Esophagus muscularis mucosa (tissue), 4 donors: ENCODE results near the gene DSG4. TPM values are rescaled to one million over a fixed set of nuclear protein-coding genes. Genes with fewer than 3 reads are reported as not detected.

Source experiments
- DNase-seq: peaks from one replicate; pipeline ENCODE4 v3.0.0-alpha.2; 2017; ENCODE audit errors: extremely low spot score
- H3K27ac ChIP-seq, 4 donors: fragments of 200-600 bp; sonication (generic); replicated peaks in 1 of 4; 1 replicate in 3 of 4; 2 replicates in 1 of 4; pipeline ENCODE4 v1.5.1; 2016 to 2019; ENCODE audit warnings: mild to moderate bottlenecking in 1 of 4
- H3K27me3 ChIP-seq, 4 donors: fragments of 200-600 bp; sonication (generic); one replicate each; pipeline versions ENCODE4 v1.5.1 to v1.6.0; 2016 to 2019
- H3K36me3 ChIP-seq, 4 donors: fragments of 200-600 bp; sonication (generic); one replicate each; pipeline ENCODE4 v1.5.1; 2016 to 2019
- H3K4me1 ChIP-seq, 4 donors: fragments of 200-600 bp; sonication (generic); one replicate each; pipeline ENCODE4 v1.5.1; 2016 to 2019
- H3K4me3 ChIP-seq, 4 donors: fragments of 200-600 bp; sonication (generic); 1 replicate in 2 of 4; 2 replicates in 2 of 4; pipeline ENCODE4 v1.5.1; 2016 to 2019; ENCODE audit warnings: mild to moderate bottlenecking in 4 of 4, moderate library complexity in 1 of 4
- H3K9me3 ChIP-seq, 4 donors: fragments of 200-600 bp; sonication (generic); 1 replicate in 3 of 4; 2 replicates in 1 of 4; pipeline ENCODE4 v1.5.1; 2016 to 2019
- EP300 ChIP-seq: sonication (generic); formaldehyde crosslinking; IDR thresholded peaks from one replicate; pipeline ENCODE4 v1.6.1; 2017; ENCODE audit warnings: antibody characterized with exemption
- POLR2A ChIP-seq: fragments of 450-650 bp; IDR thresholded peaks from one replicate; pipeline ENCODE4 v1.6.1; 2017; ENCODE audit warnings: antibody characterized with exemption, moderate library complexity, mild to moderate bottlenecking, low read depth
- POLR2AphosphoS5 ChIP-seq, 2 donors: sonication (generic); formaldehyde crosslinking; IDR thresholded peaks; one replicate each; pipeline ENCODE4 v1.6.1; 2017; ENCODE audit warnings: antibody characterized with exemption in 2 of 2
- WGBS: methylation state at CpG from one replicate; pipeline ENCODE4 v1.1.5; 2018; 5-methylcytosine and 5-hydroxymethylcytosine counted together
- intact Hi-C: fragments of 100-400 bp; cut with DNase I; formaldehyde crosslinking; loops from one replicate; pipeline ENCODE4 v1.15.1; 2023
- total RNA-seq, 4 donors: library from RNA; depleted of rRNA; stranded (reverse); fragments of >200 nt; gene quantifications; one replicate each; pipeline versions ENCODE4 v1.1.0 to v1.2.1, GENCODE V29; 2016
- TF ChIP-seq, protein P1 (sequence below), 3 experiments: fragments of 200-600 bp in 2 of 3; fragments of 450-650 bp in 1 of 3; sonication (generic) in 2 of 3; IDR thresholded peaks; one replicate each; pipeline ENCODE4 v1.5.1; 2017 to 2019; ENCODE audit warnings: antibody characterized with exemption in 3 of 3, mild to moderate bottlenecking in 2 of 3, moderate library complexity in 1 of 3

The DSG4 gene
- total RNA-seq, 4 donors from 2014 or later: not detected

DNA sequence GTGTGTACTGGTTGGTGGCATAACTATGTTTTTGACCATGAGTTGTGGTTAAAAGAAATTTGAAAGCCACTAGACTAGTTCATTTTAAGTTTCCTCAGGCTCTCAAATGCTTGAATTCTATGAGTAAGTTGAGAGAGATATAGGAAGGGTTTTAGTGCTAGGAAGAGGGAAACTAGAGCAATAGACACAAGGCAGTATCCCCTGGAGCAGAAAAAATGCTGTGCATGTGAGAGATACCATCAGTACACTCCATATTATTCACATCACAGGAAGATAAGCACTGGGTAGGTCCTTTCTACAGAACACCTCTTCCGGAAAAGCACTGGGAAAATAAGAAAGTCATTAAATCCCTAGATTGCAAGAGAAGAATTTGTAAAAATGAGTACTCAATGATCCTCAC lies 51.6 kb downstream of the DSG4 start:
- 100% methylated on average over 1 of the region's 1 CpG for WGBS
- intact Hi-C loops: no loop called here
- no peak overlapping the region for H3K27ac ChIP-seq
- no peaks in the 10 kb centered on the region for H3K27me3 ChIP-seq
- DNase-seq: no peak
- no peak overlapping the region for H3K4me3 ChIP-seq
- H3K9me3 ChIP-seq: no peaks in the 10 kb centered on the region
- no peaks in the 10 kb centered on the region for H3K4me1 ChIP-seq
- TF ChIP-seq EP300 (no peak), POLR2AphosphoS5 (IDR thresholded peaks at IDR 0.05) (no peak), POLR2A (no peak)
- TF ChIP-seq, protein P1, sequence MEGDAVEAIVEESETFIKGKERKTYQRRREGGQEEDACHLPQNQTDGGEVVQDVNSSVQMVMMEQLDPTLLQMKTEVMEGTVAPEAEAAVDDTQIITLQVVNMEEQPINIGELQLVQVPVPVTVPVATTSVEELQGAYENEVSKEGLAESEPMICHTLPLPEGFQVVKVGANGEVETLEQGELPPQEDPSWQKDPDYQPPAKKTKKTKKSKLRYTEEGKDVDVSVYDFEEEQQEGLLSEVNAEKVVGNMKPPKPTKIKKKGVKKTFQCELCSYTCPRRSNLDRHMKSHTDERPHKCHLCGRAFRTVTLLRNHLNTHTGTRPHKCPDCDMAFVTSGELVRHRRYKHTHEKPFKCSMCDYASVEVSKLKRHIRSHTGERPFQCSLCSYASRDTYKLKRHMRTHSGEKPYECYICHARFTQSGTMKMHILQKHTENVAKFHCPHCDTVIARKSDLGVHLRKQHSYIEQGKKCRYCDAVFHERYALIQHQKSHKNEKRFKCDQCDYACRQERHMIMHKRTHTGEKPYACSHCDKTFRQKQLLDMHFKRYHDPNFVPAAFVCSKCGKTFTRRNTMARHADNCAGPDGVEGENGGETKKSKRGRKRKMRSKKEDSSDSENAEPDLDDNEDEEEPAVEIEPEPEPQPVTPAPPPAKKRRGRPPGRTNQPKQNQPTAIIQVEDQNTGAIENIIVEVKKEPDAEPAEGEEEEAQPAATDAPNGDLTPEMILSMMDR (IDR thresholded peaks at IDR 0.05): no peak
- no peaks in the 10 kb centered on the region for H3K36me3 ChIP-seq

DNA sequence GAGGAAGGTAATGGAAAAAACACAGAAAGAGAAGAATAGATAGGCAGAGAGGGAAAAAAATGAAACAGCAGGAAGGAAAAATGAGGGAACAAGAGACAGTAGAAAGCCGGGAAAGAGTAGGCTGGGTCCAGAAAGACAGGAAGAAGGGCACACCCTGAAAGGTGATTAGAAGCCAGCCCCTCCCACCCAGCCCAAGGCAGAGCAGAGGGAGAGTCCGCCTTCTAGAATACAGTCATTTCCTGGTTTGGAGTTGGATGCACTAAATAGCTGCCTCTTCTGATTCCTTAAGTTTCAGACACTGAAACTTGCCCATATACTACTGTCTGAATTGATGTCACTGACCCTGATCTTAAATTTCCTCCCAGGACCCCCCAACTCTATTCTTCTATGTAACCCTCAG lies 53.0 kb downstream of the DSG4 start:
- H3K4me1 ChIP-seq: no peaks in the 10 kb centered on the region
- 51% methylated on average over 2 of the region's 2 CpGs for WGBS
- no peak overlapping the region for H3K27ac ChIP-seq
- TF ChIP-seq POLR2AphosphoS5 (IDR thresholded peaks at IDR 0.05) (no peak), POLR2A (no peak), EP300 (no peak)
- TF ChIP-seq, protein P1 (IDR thresholded peaks at IDR 0.05): no peak
- no peaks in the 10 kb centered on the region for H3K27me3 ChIP-seq
- no peaks in the 10 kb centered on the region for H3K36me3 ChIP-seq
- no peak for DNase-seq
- intact Hi-C loops: no loop called here
- H3K9me3 ChIP-seq: peaks cover 0 to 6% (median 0%) of the 10 kb centered on the region in 4 donors
- H3K4me3 ChIP-seq: no peak overlapping the region

DNA sequence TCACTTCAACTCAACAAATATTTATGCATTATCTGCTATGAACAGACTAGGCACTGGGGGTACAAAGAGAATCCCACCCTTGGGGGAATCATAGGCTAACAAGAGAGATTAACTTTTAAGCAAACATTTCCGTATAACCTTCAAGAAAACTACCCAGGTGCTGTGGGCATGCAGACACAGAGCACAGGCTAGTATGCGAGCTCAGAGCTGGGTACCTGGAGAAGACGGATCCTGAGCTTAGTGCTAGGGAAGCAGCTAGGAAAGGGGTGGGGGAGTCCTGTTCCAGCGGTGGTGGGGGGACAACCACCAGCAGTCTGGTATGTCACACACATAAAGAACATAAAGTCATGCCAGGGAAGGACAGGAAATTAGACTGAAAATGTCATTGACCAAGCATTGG lies 53.5 kb downstream of the DSG4 start:
- Histone ChIP-seq H3K9me3 (peaks cover 0 to 6% (median 0%) of the 10 kb centered on the region in 4 donors), H3K27me3 (no peaks in the 10 kb centered on the region), H3K36me3 (no peaks in the 10 kb centered on the region), H3K27ac (no peak overlapping the region), H3K4me3 (no peak overlapping the region), H3K4me1 (no peaks in the 10 kb centered on the region)
- TF ChIP-seq POLR2A: no peak
- TF ChIP-seq, protein P1 (IDR thresholded peaks at IDR 0.05): no peak
- TF ChIP-seq EP300: no peak
- no peak for TF ChIP-seq POLR2AphosphoS5 (IDR thresholded peaks at IDR 0.05)
- 75% methylated on average over 4 of the region's 4 CpGs for WGBS
- intact Hi-C loops: no loop called here
- no peak for DNase-seq

DNA sequence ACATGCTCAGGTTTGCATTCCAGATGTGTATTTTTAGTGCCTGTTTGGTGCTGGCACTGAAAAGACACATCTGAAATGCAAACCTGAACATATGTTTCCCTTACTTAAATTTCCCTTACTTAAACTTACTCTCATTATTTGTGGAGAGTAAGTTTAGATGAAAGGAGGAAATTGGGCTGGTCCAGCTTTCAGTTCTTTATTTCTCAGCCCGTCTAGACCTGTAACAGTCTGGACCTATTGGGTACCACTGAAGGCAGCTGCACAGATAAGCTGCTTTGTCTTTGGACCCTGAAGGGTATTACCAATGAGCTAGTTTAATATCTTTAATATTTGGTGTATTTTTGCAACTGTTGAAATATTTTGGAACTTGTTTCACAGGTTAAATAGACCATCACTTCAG lies 54.0 kb downstream of the DSG4 start:
- Histone ChIP-seq H3K4me1 (no peaks in the 10 kb centered on the region), H3K9me3 (peaks cover 0 to 6% (median 0%) of the 10 kb centered on the region in 4 donors), H3K36me3 (no peaks in the 10 kb centered on the region), H3K4me3 (no peak overlapping the region), H3K27me3 (no peaks in the 10 kb centered on the region), H3K27ac (no peak overlapping the region)
- intact Hi-C loops: no loop called here
- no peak for TF ChIP-seq POLR2AphosphoS5 (IDR thresholded peaks at IDR 0.05)
- TF ChIP-seq POLR2A: no peak
- TF ChIP-seq EP300: no peak
- TF ChIP-seq, protein P1 (IDR thresholded peaks at IDR 0.05): no peak
- whole genome bisulfite sequencing: 63% methylated on average over 1 of the region's 1 CpG
- DNase-seq: no peak

DNA sequence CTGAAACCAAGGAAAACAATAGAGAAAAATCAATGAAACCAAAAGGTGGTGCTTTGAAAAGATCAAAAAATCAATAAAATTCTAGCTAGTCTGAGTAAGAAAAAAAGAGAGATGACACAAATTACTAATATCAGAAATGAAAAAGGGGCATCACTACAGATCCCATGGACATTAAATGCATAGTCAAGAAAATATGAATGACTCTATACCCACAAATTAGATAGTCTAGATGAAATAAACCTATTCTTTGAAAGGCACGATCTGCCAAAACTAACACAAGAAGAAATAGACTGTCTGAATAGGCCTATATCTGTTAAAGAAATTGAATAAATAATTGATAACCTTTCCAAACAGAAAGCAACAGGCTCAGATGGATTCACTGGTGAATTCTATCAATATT lies 55.7 kb downstream of the DSG4 start:
- WGBS: 81% methylated on average over 1 of the region's 1 CpG
- no peak overlapping the region for H3K4me3 ChIP-seq
- peaks cover 0 to 6% (median 0%) of the 10 kb centered on the region in 4 donors for H3K9me3 ChIP-seq
- no peak overlapping the region for H3K27ac ChIP-seq
- no peak for TF ChIP-seq POLR2AphosphoS5 (IDR thresholded peaks at IDR 0.05)
- H3K27me3 ChIP-seq: no peaks in the 10 kb centered on the region
- no peak for DNase-seq
- intact Hi-C loops: no loop called here
- H3K36me3 ChIP-seq: no peaks in the 10 kb centered on the region
- no peaks in the 10 kb centered on the region for H3K4me1 ChIP-seq
